HCT116 (cell line): ENCODE data around the gene SFXN3. TPM values are rescaled to one million over a fixed set of nuclear protein-coding genes. Genes with fewer than 3 reads are reported as not detected.

Experiments
- ATAC-seq: fragments of 200-7000 bp; cut with Tn5 transposase; 2 replicates; pipeline ENCODE4 v1.9.1; 2020; ENCODE audit warnings: mild to moderate bottlenecking, moderate library complexity
- BruUV-seq: library from RNA; stranded (reverse); fragments of 400-500 nt; replicated peaks from 2 replicates; lab custom pipeline; 2021; lab: Mats Ljungman, UMichigan
- CTCF ChIA-PET: fragments of 300-600 bp; sonication (Branson Sonifier 250); formaldehyde crosslinking; loops from one replicate; lab custom pipeline; 2021; ENCODE audit warnings: antibody characterized with exemption; lab: Charles Lee
- POLR2A ChIA-PET: fragments of 300-600, 350-600 bp; sonication (Branson Sonifier 250); formaldehyde crosslinking; loops from one replicate; lab custom pipeline; 2021; ENCODE audit warnings: antibody characterized with exemption; lab: Charles Lee
- RAD21 ChIA-PET, 2 experiments: fragments of 300-600 bp; sonication (Branson Sonifier 250); formaldehyde crosslinking; loops; one replicate each; lab custom pipeline; 2023; ENCODE audit warnings: low total read pairs in 2 of 2; ENCODE audit not compliant: uncharacterized antibody in 2 of 2, unreplicated experiment in 2 of 2, low non-redundant PET in 1 of 2; lab: Charles Lee
- DNase-seq: peaks from one replicate; pipeline ENCODE4 v3.0.0-alpha.2; 2010; ENCODE audit warnings: low read depth, low spot score
- H2AFZ ChIP-seq: fragments of 200-600 bp; shearing (Covaris generic), sonication (generic); 2 replicates; pipeline ENCODE4 v1.6.1; 2017; ENCODE audit warnings: low read depth, mixed run types, mixed read lengths, antibody characterized with exemption, low read length; ENCODE audit not compliant: poor library complexity, severe bottlenecking
- H3K27ac ChIP-seq: 2 replicates; pipeline ENCODE4 v1.5.1; 2012; ENCODE audit warnings: low read depth, low read length
- H3K27me3 ChIP-seq: fragments of 200-600 bp; sonication (generic); 2 replicates; pipeline ENCODE4 v1.6.1; 2016; ENCODE audit warnings: mixed run types, low read length, mixed read lengths; ENCODE audit not compliant: insufficient read depth
- H3K36me3 ChIP-seq, 2 experiments: fragments of 200-500 bp in 1 of 2; fragments of 200-600 bp in 1 of 2; sonication (Bioruptor generic) in 1 of 2; sonication (generic) in 1 of 2; 2 replicates each; pipeline versions ENCODE4 v1.5.1 to v1.6.1; 2014 to 2016; ENCODE audit warnings: low read length in 2 of 2, inconsistent platforms in 1 of 2, mixed read lengths in 1 of 2, mixed run types in 1 of 2; ENCODE audit not compliant: insufficient read depth in 2 of 2, control insufficient read depth in 1 of 2
- H3K4me1 ChIP-seq, 2 experiments: fragments of 200-600 bp in 1 of 2; sonication (generic) in 1 of 2; 2 replicates each; pipeline versions ENCODE4 v1.5.1 to v1.6.1; 2012 to 2017; ENCODE audit warnings: low read length in 2 of 2, inconsistent platforms in 1 of 2, mild to moderate bottlenecking in 1 of 2, mixed read lengths in 1 of 2, mixed run types in 1 of 2, moderate library complexity in 1 of 2; ENCODE audit not compliant: insufficient read depth in 2 of 2, control insufficient read depth in 1 of 2
- H3K4me2 ChIP-seq: fragments of 200-600 bp; sonication (generic); 2 replicates; pipeline ENCODE4 v1.6.1; 2017; ENCODE audit warnings: mixed run types, low read length, mixed read lengths
- H3K4me3 ChIP-seq, 2 experiments: fragments of 200-600 bp in 1 of 2; sonication (generic) in 1 of 2; replicated peaks in 1 of 2; 2 replicates each; pipeline ENCODE4 v1.5.1; 2011 to 2016; ENCODE audit warnings: low read length in 2 of 2, control low read depth in 1 of 2, low read depth in 1 of 2, mild to moderate bottlenecking in 1 of 2, mixed read lengths in 1 of 2, mixed run types in 1 of 2
- H3K79me2 ChIP-seq: fragments of 200-600 bp; sonication (generic); 2 replicates; pipeline ENCODE4 v1.6.1; 2017; ENCODE audit warnings: mild to moderate bottlenecking, mixed run types, low read length, moderate library complexity, mixed read lengths; ENCODE audit not compliant: insufficient read depth
- H3K9ac ChIP-seq: fragments of 200-600 bp; sonication (generic); 2 replicates; pipeline ENCODE4 v1.6.1; 2016; ENCODE audit warnings: low read length, mixed read lengths
- H3K9me2 ChIP-seq: fragments of 200-600 bp; sonication (generic), shearing (Covaris generic); 2 replicates; pipeline ENCODE4 v1.6.1; 2017; ENCODE audit warnings: mixed run types, mild to moderate bottlenecking, moderate library complexity; ENCODE audit not compliant: insufficient read depth
- H3K9me3 ChIP-seq, 2 experiments: fragments of 200-500 bp in 1 of 2; fragments of 200-600 bp in 1 of 2; sonication (Bioruptor generic) in 1 of 2; sonication (generic) in 1 of 2; 2 replicates each; pipeline ENCODE4 v1.6.1; 2014 to 2017; ENCODE audit warnings: low read length in 2 of 2, mixed read lengths in 2 of 2, inconsistent platforms in 1 of 2, low read depth in 1 of 2, mild to moderate bottlenecking in 1 of 2, mixed run types in 1 of 2, moderate library complexity in 1 of 2; ENCODE audit not compliant: control insufficient read depth in 1 of 2, insufficient read depth in 1 of 2
- H4K20me1 ChIP-seq: fragments of 200-600 bp; sonication (generic), shearing (Covaris generic); 2 replicates; pipeline ENCODE4 v1.6.1; 2017; ENCODE audit warnings: mixed run types, mild to moderate bottlenecking, moderate library complexity; ENCODE audit not compliant: insufficient read depth
- CEBPB ChIP-seq: IDR thresholded peaks from 2 replicates; pipeline ENCODE4 v1.6.1; 2012; ENCODE audit warnings: low read depth
- CTCF ChIP-seq, 3 experiments: fragments of 200-600 bp in 1 of 3; sonication (generic) in 1 of 3; IDR thresholded peaks in 2 of 3; conservative IDR thresholded peaks in 1 of 3; 2 replicates each; pipeline ENCODE4 v1.5.1; 2012 to 2017; ENCODE audit warnings: low read depth in 2 of 3, low read length in 2 of 3, antibody characterized with exemption in 1 of 3, borderline replicate concordance in 1 of 3, control low read depth in 1 of 3, mild to moderate bottlenecking in 1 of 3, mixed read lengths in 1 of 3, mixed run types in 1 of 3, moderate library complexity in 1 of 3; ENCODE audit not compliant: insufficient read depth in 1 of 3
- EGR1 ChIP-seq: IDR thresholded peaks from 2 replicates; pipeline ENCODE4 v1.6.1; 2012; ENCODE audit warnings: low read depth
- POLR2A ChIP-seq: IDR thresholded peaks from 2 replicates; pipeline ENCODE4 v1.7.0; 2011; ENCODE audit warnings: borderline replicate concordance; ENCODE audit not compliant: insufficient read depth, insufficient read length; ENCODE audit errors: extremely low read depth
- POLR2AphosphoS5 ChIP-seq: IDR thresholded peaks from 2 replicates; pipeline ENCODE4 v1.6.1; 2011; ENCODE audit warnings: mild to moderate bottlenecking, low read depth, low read length, moderate library complexity
- intact Hi-C: fragments of 100-400 bp; cut with micrococcal nuclease; formaldehyde crosslinking; loops from 2 replicates; pipeline ENCODE4 v1.10.0; 2022
- total RNA-seq: library from RNA; stranded (reverse); gene quantifications from one replicate; pipeline ENCODE4 v1.2.1, GENCODE V29; 2021; ENCODE audit not compliant: unreplicated experiment

Gene SFXN3
- total RNA-seq, 1 experiment from 2014 or later = 52.5 TPM

GRCh38 chr10:100983868-100984671 lies 47.0 kb upstream of the SFXN3 start:
- Histone ChIP-seq H3K27ac (no peak overlapping the region), H3K4me2 (no peak overlapping the region), H3K9me2 (no peaks in the 10 kb centered on the region), H3K9me3 (no peaks in the 10 kb centered on the region), H3K9ac (no peak overlapping the region), H3K36me3 (peaks cover 8 to 16% of the 10 kb centered on the region in 2 experiments; a peak in 3 of 4 replicates), H2AFZ (no peak overlapping the region), H4K20me1 (no peaks in the 10 kb centered on the region), H3K27me3 (no peaks in the 10 kb centered on the region), H3K4me3 (no peak overlapping the region), H3K79me2 (peaks cover 37% of the 10 kb centered on the region), H3K4me1 (peaks cover 10 to 23% of the 10 kb centered on the region in 2 experiments; a peak in 3 of 4 replicates)
- DNase-seq = no peak
- intact Hi-C loops = no loop called here
- no TSS peak for BruUV-seq
- POLR2A ChIA-PET = no interaction called here
- ATAC-seq = no peak
- CTCF ChIA-PET = no interaction called here
- TF ChIP-seq POLR2AphosphoS5 (peak; percentile 12; the same call in 1 of the 2 replicates), EGR1 (no peak)
- RAD21 ChIA-PET = interaction anchor here in 1 of 2 experiments (0.5 kb wide), 1 partner anchor 15 kb away, joined by 3 read pairs; the partner anchor contains the start of gene SEMA4G

- Histone ChIP-seq H3K79me2 (peaks cover 44% of the 10 kb centered on the region), H3K4me3 (no peak overlapping the region), H3K27ac (no peak overlapping the region), H3K9ac (no peak overlapping the region), H3K4me1 (peaks cover 10 to 28% of the 10 kb centered on the region in 2 experiments; a peak in 3 of 4 replicates), H3K9me3 (no peaks in the 10 kb centered on the region), H3K27me3 (no peaks in the 10 kb centered on the region), H2AFZ (no peak overlapping the region), H4K20me1 (no peaks in the 10 kb centered on the region), H3K36me3 (peaks cover 14 to 23% of the 10 kb centered on the region in 2 experiments; a peak in 3 of 4 replicates), H3K4me2 (no peak overlapping the region), H3K9me2 (no peaks in the 10 kb centered on the region)
- DNase-seq (no peak), ATAC-seq (no peak)
- intact Hi-C loops = no loop called here
- ChIA-PET CTCF (no interaction called here), RAD21 (no interaction called here), POLR2A (no interaction called here)
- TF ChIP-seq CEBPB (no peak), POLR2AphosphoS5 (peak; percentile 21; the same call in 1 of the 2 replicates), CTCF (IDR thresholded peaks at IDR 0.05 in 2 of 3, conservative IDR thresholded peaks at IDR 0.05 in 1 of 3; ENCODE audit: borderline replicate concordance in 1 of 3, insufficient read depth in 1 of 3, low read depth in 2 of 3, low read length in 2 of 3) (no peak), POLR2A (no peak)
- no TSS peak for BruUV-seq
Measured at GRCh38 chr10:100984672-100985177, 46.3 kb upstream of the SFXN3 start.
